T-helper 17 cell (primary cell): ENCODE measurements around the gene SCAMP1. TPM values are rescaled to one million over a fixed set of nuclear protein-coding genes. Genes with fewer than 3 reads are reported as not detected.

ENCODE experiments used
- ATAC-seq: fragments of 150-1000 bp; cut with Tn5 transposase; 2 replicates; pipeline ENCODE4 v1.10.0; 2021; ENCODE audit warnings: mild to moderate bottlenecking, moderate library complexity
- DNase-seq, 3 donors: peaks; one replicate each; pipeline versions ENCODE4 v3.0.0 to v3.0.0-alpha.2; 2020 to 2021
- H3K9me3 ChIP-seq: one replicate; pipeline ENCODE4 v1.7.0; 2013; ENCODE audit warnings: low read length, mild to moderate bottlenecking; ENCODE audit not compliant: control insufficient read depth, poor library complexity, severe bottlenecking
- H3K27ac Mint-ChIP-seq: one replicate; pipeline ENCODE4 v1.8.0; 2022; ENCODE audit warnings: mild to moderate bottlenecking, moderate library complexity, mixed read lengths
- H3K27me3 Mint-ChIP-seq: one replicate; pipeline ENCODE4 v1.8.0; 2022; ENCODE audit warnings: mixed read lengths
- H3K36me3 Mint-ChIP-seq: one replicate; pipeline ENCODE4 v1.8.0; 2022; ENCODE audit warnings: low read depth, mixed read lengths
- H3K4me1 Mint-ChIP-seq: one replicate; pipeline ENCODE4 v1.8.0; 2022; ENCODE audit warnings: mild to moderate bottlenecking, mixed read lengths
- H3K4me3 Mint-ChIP-seq: one replicate; pipeline ENCODE4 v1.8.0; 2022; ENCODE audit warnings: mild to moderate bottlenecking, moderate library complexity, mixed read lengths
- total RNA-seq, 4 donors: library from RNA in 2 of 4; stranded (reverse) in 2 of 4; gene quantifications; one replicate each; pipeline ENCODE4 v1.2.3 and lab custom pipeline; 2022 to 2026

Gene SCAMP1
- total RNA-seq, 2 donors from 2014 or later, result 24.7 to 25.4 TPM

GRCh38 chr5:78471896-78472295 lies 111.5 kb downstream of the SCAMP1 start:
- no peaks in the 10 kb centered on the region for H3K36me3 Mint-ChIP-seq
- DNase-seq (no peak), ATAC-seq (no peak)
- no peaks in the 10 kb centered on the region for H3K27me3 Mint-ChIP-seq
- no peak overlapping the region for H3K27ac Mint-ChIP-seq
- H3K4me1 Mint-ChIP-seq, result peaks cover 6% of the 10 kb centered on the region
- no peak overlapping the region for H3K4me3 Mint-ChIP-seq
- H3K9me3 ChIP-seq, result no peaks in the 10 kb centered on the region

- Mint-ChIP-seq H3K4me1 (peaks cover 6% of the 10 kb centered on the region), H3K36me3 (no peaks in the 10 kb centered on the region), H3K27ac (no peak overlapping the region), H3K27me3 (no peaks in the 10 kb centered on the region), H3K4me3 (no peak overlapping the region)
- no peaks in the 10 kb centered on the region for H3K9me3 ChIP-seq
- ATAC-seq, result no peak
- DNase-seq, result no peak
These were observed 112.2 kb downstream of the SCAMP1 start for GRCh38 chr5:78472469-78473106.

GRCh38 chr5:78473751-78474150 lies 113.3 kb downstream of the SCAMP1 start:
- peaks cover 2% of the 10 kb centered on the region for H3K4me1 Mint-ChIP-seq
- DNase-seq (no peak), ATAC-seq (no peak)
- no peaks in the 10 kb centered on the region for H3K36me3 Mint-ChIP-seq
- no peaks in the 10 kb centered on the region for H3K9me3 ChIP-seq
- H3K4me3 Mint-ChIP-seq, result no peak overlapping the region
- no peak overlapping the region for H3K27ac Mint-ChIP-seq
- H3K27me3 Mint-ChIP-seq, result no peaks in the 10 kb centered on the region

- no peaks in the 10 kb centered on the region for H3K36me3 Mint-ChIP-seq
- DNase-seq (no peak), ATAC-seq (no peak)
These were observed 115.0 kb downstream of the SCAMP1 start for GRCh38 chr5:78475370-78475769.

GRCh38 chr5:78476795-78477194 lies 116.4 kb downstream of the SCAMP1 start:
- no peaks in the 10 kb centered on the region for H3K9me3 ChIP-seq
- Mint-ChIP-seq H3K36me3 (no peaks in the 10 kb centered on the region), H3K27ac (no peak overlapping the region), H3K4me3 (no peak overlapping the region), H3K27me3 (no peaks in the 10 kb centered on the region), H3K4me1 (peaks cover 2% of the 10 kb centered on the region)
- ATAC-seq (no peak), DNase-seq (no peak)

More at GRCh38 chr5:78475370-78475769, 115.0 kb downstream of the SCAMP1 start:
- H3K4me3 Mint-ChIP-seq, result no peak overlapping the region
- H3K27ac Mint-ChIP-seq, result no peak overlapping the region
- peaks cover 2% of the 10 kb centered on the region for H3K4me1 Mint-ChIP-seq
- no peaks in the 10 kb centered on the region for H3K9me3 ChIP-seq
- no peaks in the 10 kb centered on the region for H3K27me3 Mint-ChIP-seq

GRCh38 chr5:78482948-78483347 lies 122.5 kb downstream of the SCAMP1 start:
- H3K36me3 Mint-ChIP-seq, result no peaks in the 10 kb centered on the region
- H3K4me1 Mint-ChIP-seq, result peaks cover 11% of the 10 kb centered on the region
- no peak overlapping the region for H3K27ac Mint-ChIP-seq
- ATAC-seq, result no peak
- H3K4me3 Mint-ChIP-seq, result no peak overlapping the region
- no peak for DNase-seq
- H3K27me3 Mint-ChIP-seq, result no peaks in the 10 kb centered on the region
- no peaks in the 10 kb centered on the region for H3K9me3 ChIP-seq

- Mint-ChIP-seq H3K4me3 (no peak overlapping the region), H3K4me1 (peaks cover 11% of the 10 kb centered on the region), H3K27ac (no peak overlapping the region), H3K27me3 (no peaks in the 10 kb centered on the region), H3K36me3 (no peaks in the 10 kb centered on the region)
- peak; percentile 35 for ATAC-seq
- no peaks in the 10 kb centered on the region for H3K9me3 ChIP-seq
- DNase-seq, result no peak
These were observed 123.5 kb downstream of the SCAMP1 start for GRCh38 chr5:78483809-78484521.

GRCh38 chr5:78486218-78486617 lies 125.8 kb downstream of the SCAMP1 start:
- Mint-ChIP-seq H3K4me1 (peaks cover 11% of the 10 kb centered on the region), H3K27me3 (no peaks in the 10 kb centered on the region), H3K4me3 (no peak overlapping the region), H3K27ac (no peak overlapping the region), H3K36me3 (no peaks in the 10 kb centered on the region)
- no peaks in the 10 kb centered on the region for H3K9me3 ChIP-seq
- ATAC-seq (no peak), DNase-seq (no peak)

- no peaks in the 10 kb centered on the region for H3K36me3 Mint-ChIP-seq
- H3K4me1 Mint-ChIP-seq, result peaks cover 9% of the 10 kb centered on the region
- ATAC-seq (no peak), DNase-seq (no peak)
- no peaks in the 10 kb centered on the region for H3K9me3 ChIP-seq
- no peaks in the 10 kb centered on the region for H3K27me3 Mint-ChIP-seq
- no peak overlapping the region for H3K27ac Mint-ChIP-seq
- H3K4me3 Mint-ChIP-seq, result no peak overlapping the region
These were observed 127.4 kb downstream of the SCAMP1 start for GRCh38 chr5:78487846-78488245.

GRCh38 chr5:78490709-78491485 lies 130.5 kb downstream of the SCAMP1 start:
- Mint-ChIP-seq H3K27me3 (no peaks in the 10 kb centered on the region), H3K36me3 (no peaks in the 10 kb centered on the region), H3K4me1 (no peaks in the 10 kb centered on the region), H3K27ac (no peak overlapping the region), H3K4me3 (no peak overlapping the region)
- DNase-seq, result no peak
- no peak for ATAC-seq
- H3K9me3 ChIP-seq, result no peaks in the 10 kb centered on the region

GRCh38 chr5:78492224-78492623 lies 131.8 kb downstream of the SCAMP1 start:
- no peak overlapping the region for H3K27ac Mint-ChIP-seq
- H3K9me3 ChIP-seq, result no peaks in the 10 kb centered on the region
- no peak for DNase-seq
- H3K36me3 Mint-ChIP-seq, result no peaks in the 10 kb centered on the region
- peaks cover 5% of the 10 kb centered on the region for H3K27me3 Mint-ChIP-seq
- H3K4me1 Mint-ChIP-seq, result no peaks in the 10 kb centered on the region
- H3K4me3 Mint-ChIP-seq, result no peak overlapping the region
- no peak for ATAC-seq

- Mint-ChIP-seq H3K36me3 (no peaks in the 10 kb centered on the region), H3K27ac (no peak overlapping the region), H3K4me3 (no peak overlapping the region), H3K4me1 (no peaks in the 10 kb centered on the region), H3K27me3 (peaks cover 7% of the 10 kb centered on the region)
- ATAC-seq (no peak), DNase-seq (no peak)
- no peaks in the 10 kb centered on the region for H3K9me3 ChIP-seq
These were observed 132.2 kb downstream of the SCAMP1 start for GRCh38 chr5:78492650-78493049.

GRCh38 chr5:78495800-78496199 lies 135.4 kb downstream of the SCAMP1 start:
- H3K4me3 Mint-ChIP-seq, result no peak overlapping the region
- no peak overlapping the region for H3K27ac Mint-ChIP-seq
- no peak for ATAC-seq
- no peaks in the 10 kb centered on the region for H3K36me3 Mint-ChIP-seq
- peaks cover 38% of the 10 kb centered on the region for H3K27me3 Mint-ChIP-seq
- peaks cover 2% of the 10 kb centered on the region for H3K4me1 Mint-ChIP-seq
- DNase-seq, result no peak
- no peaks in the 10 kb centered on the region for H3K9me3 ChIP-seq
